H1 (cell line): ENCODE measurements around the gene NPC2. TPM values are rescaled to one million over a fixed set of nuclear protein-coding genes. Genes with fewer than 3 reads are reported as not detected.

Experiments used
- CTCF ChIA-PET: fragments of 300-600 bp; sonication (Branson Sonifier 250); formaldehyde crosslinking; loops from one replicate; lab custom pipeline; 2021; ENCODE audit not compliant: partially characterized antibody; lab: Charles Lee
- POLR2A ChIA-PET: fragments of 300-600 bp; sonication (Branson Sonifier 250); formaldehyde crosslinking; loops from one replicate; lab custom pipeline; 2021; ENCODE audit warnings: inconsistent platforms; ENCODE audit not compliant: partially characterized antibody; lab: Charles Lee
- DNase-seq, 2 experiments: peaks; one replicate each; pipeline versions ENCODE4 v3.0.0 to v3.0.0-alpha.2; 2010 to 2022; ENCODE audit warnings: low spot score in 2 of 2, low read depth in 1 of 2, mixed read lengths in 1 of 2
- FAIRE-seq: peaks from 2 replicates; lab custom pipeline; 2011; peaks lifted over from hg19 to GRCh38; lab: Jason Lieb, UNC
- H2AFZ ChIP-seq: 2 replicates; pipeline ENCODE4 v1.8.1; 2012; ENCODE audit warnings: low read length, inconsistent platforms
- H2AK5ac ChIP-seq: 2 replicates; pipeline ENCODE4 v1.6.1; 2013; ENCODE audit warnings: low read depth, low read length
- H2BK120ac ChIP-seq: replicated peaks from 2 replicates; pipeline ENCODE3; 2013; ENCODE audit warnings: low read depth, low read length, inconsistent platforms
- H2BK12ac ChIP-seq: 2 replicates; pipeline ENCODE4 v1.6.1; 2013; ENCODE audit warnings: low read depth, low read length
- H2BK15ac ChIP-seq: 2 replicates; pipeline ENCODE4 v1.6.1; 2013; ENCODE audit warnings: low read length
- H2BK20ac ChIP-seq: 2 replicates; pipeline ENCODE4 v1.6.1; 2013; ENCODE audit warnings: low read length
- H2BK5ac ChIP-seq: 2 replicates; pipeline ENCODE4 v1.6.1; 2013; ENCODE audit warnings: low read depth, low read length
- H3K14ac ChIP-seq: 2 replicates; pipeline ENCODE4 v1.6.1; 2013; ENCODE audit warnings: inconsistent platforms; ENCODE audit not compliant: insufficient read length
- H3K18ac ChIP-seq: 2 replicates; pipeline ENCODE4 v1.6.1; 2013; ENCODE audit warnings: low read length; ENCODE audit errors: extremely low read depth
- H3K23ac ChIP-seq: 2 replicates; pipeline ENCODE4 v1.6.1; 2013; ENCODE audit warnings: inconsistent platforms; ENCODE audit not compliant: insufficient read length
- H3K23me2 ChIP-seq: 2 replicates; pipeline ENCODE4 v1.6.1; 2013; ENCODE audit warnings: low read depth, low read length
- H3K27ac ChIP-seq: 2 replicates; pipeline ENCODE4 v1.6.1; 2011; ENCODE audit warnings: low read depth, low read length, inconsistent platforms
- H3K27me3 ChIP-seq, 4 experiments: replicated peaks in 1 of 4; 1 replicate in 1 of 4; 2 replicates in 3 of 4; pipeline versions ENCODE4 v1.6.1 to v1.8.1; 2011 to 2013; ENCODE audit warnings: low read length in 3 of 4, mild to moderate bottlenecking in 3 of 4, inconsistent platforms in 2 of 4, mixed read lengths in 2 of 4, moderate library complexity in 1 of 4; ENCODE audit not compliant: control insufficient read depth in 3 of 4, insufficient read depth in 3 of 4; ENCODE audit errors: extremely low read depth in 1 of 4
- H3K36me3 ChIP-seq, 4 experiments: 2 replicates each; pipeline versions ENCODE4 v1.6.1 to v1.8.1; 2011 to 2013; ENCODE audit warnings: mild to moderate bottlenecking in 4 of 4, low read length in 3 of 4, moderate library complexity in 2 of 4, control low read depth in 1 of 4, inconsistent platforms in 1 of 4; ENCODE audit not compliant: insufficient read depth in 4 of 4, control insufficient read depth in 2 of 4
- H3K4ac ChIP-seq: replicated peaks from 2 replicates; pipeline ENCODE3; 2013; ENCODE audit warnings: low read length, low read depth, mixed read lengths, inconsistent platforms; ENCODE audit not compliant: insufficient read length
- H3K4me1 ChIP-seq, 4 experiments: replicated peaks in 1 of 4; 1 replicate in 1 of 4; 2 replicates in 3 of 4; pipeline versions ENCODE4 v1.6.1 to v1.8.1; 2011 to 2013; ENCODE audit warnings: low read length in 3 of 4, inconsistent platforms in 2 of 4, mixed read lengths in 1 of 4; ENCODE audit not compliant: insufficient read depth in 4 of 4, control insufficient read depth in 3 of 4
- H3K4me2 ChIP-seq, 2 experiments: 2 replicates each; pipeline versions ENCODE4 v1.6.1 to v1.8.1; 2011 to 2013; ENCODE audit warnings: low read depth in 2 of 2, low read length in 2 of 2, control low read depth in 1 of 2, inconsistent platforms in 1 of 2, mild to moderate bottlenecking in 1 of 2; ENCODE audit not compliant: insufficient read depth in 1 of 2
- H3K4me3 ChIP-seq, 4 experiments: fragments of 200-600, 300-600 bp in 1 of 4; sonication (generic), shearing (Covaris generic), sonication (Bioruptor Twin) in 1 of 4; 2 replicates each; pipeline versions ENCODE4 v1.5.1 to v1.8.1; 2011 to 2016; ENCODE audit warnings: low read length in 4 of 4, low read depth in 3 of 4, control low read depth in 2 of 4, inconsistent platforms in 2 of 4, mild to moderate bottlenecking in 2 of 4, mixed read lengths in 1 of 4, moderate library complexity in 1 of 4; ENCODE audit not compliant: insufficient read depth in 2 of 4; ENCODE audit errors: extremely low read depth in 1 of 4
- H3K56ac ChIP-seq: replicated peaks from 2 replicates; pipeline ENCODE3; 2013; ENCODE audit warnings: low read depth, mild to moderate bottlenecking, mixed read lengths, low read length, inconsistent platforms; ENCODE audit not compliant: insufficient read length
- H3K79me1 ChIP-seq: 2 replicates; pipeline ENCODE4 v1.6.1; 2013; ENCODE audit warnings: low read depth, low read length, control low read depth
- H3K79me2 ChIP-seq, 2 experiments: 2 replicates each; pipeline versions ENCODE4 v1.6.1 to v1.8.1; 2012 to 2013; ENCODE audit warnings: low read length in 2 of 2, mild to moderate bottlenecking in 2 of 2, inconsistent platforms in 1 of 2; ENCODE audit not compliant: insufficient read depth in 2 of 2, control insufficient read depth in 1 of 2
- H3K9ac ChIP-seq, 4 experiments: replicated peaks in 1 of 4; 1 replicate in 1 of 4; 2 replicates in 3 of 4; pipeline versions ENCODE4 v1.6.1 to v1.8.1; 2011 to 2013; ENCODE audit warnings: low read depth in 3 of 4, low read length in 3 of 4, control low read depth in 2 of 4, mild to moderate bottlenecking in 2 of 4, moderate library complexity in 2 of 4, inconsistent platforms in 1 of 4; ENCODE audit errors: extremely low read depth in 1 of 4
- H3K9me3 ChIP-seq, 2 experiments: 2 replicates each; pipeline versions ENCODE4 v1.6.1 to v1.8.1; 2012 to 2013; ENCODE audit warnings: mild to moderate bottlenecking in 2 of 2, moderate library complexity in 2 of 2, control low read depth in 1 of 2, inconsistent platforms in 1 of 2, low read depth in 1 of 2, low read length in 1 of 2, mixed read lengths in 1 of 2; ENCODE audit not compliant: insufficient read depth in 2 of 2
- H4K20me1 ChIP-seq, 2 experiments: replicated peaks in 1 of 2; 2 replicates each; pipeline versions ENCODE3 to v1.8.1; 2011 to 2013; ENCODE audit warnings: inconsistent platforms in 2 of 2, low read length in 2 of 2, mild to moderate bottlenecking in 1 of 2; ENCODE audit not compliant: insufficient read depth in 2 of 2, control insufficient read depth in 1 of 2
- H4K5ac ChIP-seq: 2 replicates; pipeline ENCODE4 v1.6.1; 2013; ENCODE audit warnings: low read length, low read depth, mixed read lengths, inconsistent platforms; ENCODE audit not compliant: insufficient read length
- H4K8ac ChIP-seq: 2 replicates; pipeline ENCODE4 v1.8.0; 2013; ENCODE audit warnings: mild to moderate bottlenecking, moderate library complexity, low read length, inconsistent platforms; ENCODE audit not compliant: insufficient read depth; ENCODE audit errors: extremely low read depth
- H4K91ac ChIP-seq: replicated peaks from 2 replicates; pipeline ENCODE3; 2013; ENCODE audit warnings: low read length, mixed read lengths, inconsistent platforms; ENCODE audit not compliant: insufficient read length
- NANOG ChIP-seq: IDR thresholded peaks from 2 replicates; pipeline ENCODE4 v1.6.1; 2011; ENCODE audit warnings: low read length, low read depth, mild to moderate bottlenecking, inconsistent platforms; ENCODE audit not compliant: insufficient read depth, poor library complexity, severe bottlenecking
- WGBS, 2 experiments: shearing (Covaris generic) in 1 of 2; methylation state at CpG; one replicate each; pipeline versions ENCODE4 v1.1.6 to v1.1.7; 2013 to 2015; ENCODE audit warnings: low lambda C conversion rate in 2 of 2, mixed read lengths in 2 of 2, inconsistent platforms in 1 of 2, low coverage in 1 of 2, missing lambda C conversion rate in 1 of 2; ENCODE audit not compliant: insufficient replicate concordance in 2 of 2, insufficient coverage in 1 of 2, insufficient read length in 1 of 2; ENCODE audit errors: extremely low coverage in 1 of 2, missing lambda C conversion rate in 1 of 2; 5-methylcytosine and 5-hydroxymethylcytosine counted together
- polyA plus RNA-seq, 7 experiments: library from polyadenylated mRNA; depleted of rRNA in 3 of 7; stranded (reverse) in 5 of 7; unstranded in 2 of 7; fragments of >200 nt in 5 of 7; fragments of 200-250 nt in 2 of 7; gene quantifications; 1 replicate in 5 of 7; 2 replicates in 1 of 7; 4 replicates in 1 of 7; pipeline versions ENCODE4 v1.2.1 to v1.2.3, GENCODE V29; 2011 to 2013; ENCODE audit warnings: missing spikeins in 2 of 7, mixed read lengths in 2 of 7
- total RNA-seq: library from RNA; stranded (reverse); fragmentation: NEBNext Ultra II Directional; extraction: Animal tissue kit (Norgen Biotek cat#: 25700); gene quantifications from 2 replicates; pipeline ENCODE4 v1.2.1, GENCODE V29; 2021

The NPC2 gene
- total and polyA plus RNA-seq, 2 of the 8 experiments (the other 6 are each of a cell fraction or from before 2014, with no cell fraction given) = 178 to 258 TPM

DNA sequence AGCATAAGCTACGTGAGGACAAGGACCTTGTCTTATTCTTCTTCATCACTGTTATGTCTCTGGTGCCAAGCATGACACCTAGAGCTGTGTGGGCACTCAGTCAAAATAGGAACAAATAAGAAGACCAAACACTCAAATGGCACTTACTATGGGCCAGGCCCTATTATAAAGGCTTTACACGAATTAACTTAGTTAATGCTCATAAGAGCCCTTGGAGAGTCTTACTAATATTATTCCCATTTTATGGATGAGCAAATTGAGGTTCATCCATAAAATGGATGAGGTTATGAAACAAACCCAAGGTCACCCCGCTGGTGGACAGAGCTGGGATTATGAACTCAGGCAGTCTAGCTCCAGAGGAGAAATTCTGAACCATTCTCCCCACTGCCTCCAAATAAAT, 48.1 kb upstream of the NPC2 start:
- ChIA-PET POLR2A (interaction anchor here (1.4 to 1.5 kb wide), 2 partner anchors 8 to 9 kb away, joined by 3 to 4 read pairs; no protein-coding TSS in a partner anchor), CTCF (interaction anchor here (0.7 to 2.3 kb wide), 7 partner anchors 10 to 277 kb away, joined by 3 to 8 read pairs (median 4); no protein-coding TSS in a partner anchor)
- WGBS, 2 experiments = 86% methylated on average over 3 of the region's 3 CpGs; no CpG with 5 or more reads in 1 of the 2 experiments
- Histone ChIP-seq H2AK5ac (no peak overlapping the region), H4K5ac (no peak overlapping the region), H3K56ac (no peak overlapping the region), H2BK120ac (no peak overlapping the region), H3K36me3 (no peaks in the 10 kb centered on the region), H3K4ac (no peak overlapping the region), H3K79me1 (no peaks in the 10 kb centered on the region), H3K27me3 (no peaks in the 10 kb centered on the region), H2BK15ac (no peak overlapping the region), H2BK12ac (no peak overlapping the region), H4K20me1 (no peaks in the 10 kb centered on the region), H3K4me2 (no peak overlapping the region)
- TF ChIP-seq NANOG = no peak
- TF ChIP-seq, all 59 proteins: peak for 0
- Histone ChIP-seq H3K27ac (no peak overlapping the region), H3K79me2 (no peaks in the 10 kb centered on the region), H2AFZ (no peak overlapping the region), H4K8ac (no peak overlapping the region), H3K9me3 (no peaks in the 10 kb centered on the region), H2BK20ac (no peak overlapping the region), H3K14ac (no peak overlapping the region), H2BK5ac (no peak overlapping the region), H3K18ac (no peak overlapping the region), H4K91ac (no peak overlapping the region), H3K23ac (no peak overlapping the region), H3K9ac (no peak overlapping the region), H3K4me3 (no peak overlapping the region), H3K4me1 (no peaks in the 10 kb centered on the region), H3K23me2 (no peaks in the 10 kb centered on the region)
- no peak for FAIRE-seq
- no peak for DNase-seq
